ENCODE results near the gene KLHDC4.

The KLHDC4 gene

GRCh38 chr16:87667946-87668345, 97.8 kb downstream of the KLHDC4 start:
- Mint-ChIP-seq H3K36me3 (ENCODE audit: low read depth) (no peaks in the 10 kb centered on the region), H3K9me3 (no peaks in the 10 kb centered on the region), H3K4me3 (no peak overlapping the region), H3K27me3 (peaks cover 5% of the 10 kb centered on the region), H3K27ac (no peak overlapping the region), H3K4me1 (ENCODE audit: low read depth) (no peaks in the 10 kb centered on the region)

- H3K4me3 Mint-ChIP-seq = no peak overlapping the region
- peaks cover 5% of the 10 kb centered on the region for H3K27me3 Mint-ChIP-seq
- no peaks in the 10 kb centered on the region for H3K9me3 Mint-ChIP-seq
- no peak overlapping the region for H3K27ac Mint-ChIP-seq
- no peaks in the 10 kb centered on the region for H3K4me1 Mint-ChIP-seq (ENCODE audit: low read depth)
- no peaks in the 10 kb centered on the region for H3K36me3 Mint-ChIP-seq (ENCODE audit: low read depth)
Measured at GRCh38 chr16:87667443-87667842, 98.3 kb downstream of the KLHDC4 start.

GRCh38 chr16:87666919-87667318, 98.9 kb downstream of the KLHDC4 start:
- Mint-ChIP-seq H3K27me3 (peaks cover 5% of the 10 kb centered on the region), H3K36me3 (ENCODE audit: low read depth) (no peaks in the 10 kb centered on the region), H3K4me1 (ENCODE audit: low read depth) (no peaks in the 10 kb centered on the region), H3K27ac (no peak overlapping the region), H3K4me3 (no peak overlapping the region), H3K9me3 (no peaks in the 10 kb centered on the region)

- peaks cover 5% of the 10 kb centered on the region for H3K27me3 Mint-ChIP-seq
- H3K9me3 Mint-ChIP-seq = no peaks in the 10 kb centered on the region
- H3K36me3 Mint-ChIP-seq (ENCODE audit: low read depth) = no peaks in the 10 kb centered on the region
- H3K4me3 Mint-ChIP-seq = no peak overlapping the region
- no peak overlapping the region for H3K27ac Mint-ChIP-seq
- H3K4me1 Mint-ChIP-seq (ENCODE audit: low read depth) = no peaks in the 10 kb centered on the region
Measured at GRCh38 chr16:87665193-87665592, 100.6 kb downstream of the KLHDC4 start.

- no peaks in the 10 kb centered on the region for H3K9me3 Mint-ChIP-seq
Measured at GRCh38 chr16:87664792-87665191, 101.0 kb downstream of the KLHDC4 start.

GRCh38 chr16:87662254-87663204, 103.3 kb downstream of the KLHDC4 start:
- Mint-ChIP-seq H3K9me3 (no peaks in the 10 kb centered on the region), H3K36me3 (ENCODE audit: low read depth) (no peaks in the 10 kb centered on the region), H3K4me1 (ENCODE audit: low read depth) (no peaks in the 10 kb centered on the region), H3K4me3 (no peak overlapping the region), H3K27ac (no peak overlapping the region), H3K27me3 (peaks cover 5% of the 10 kb centered on the region)

More at GRCh38 chr16:87664792-87665191, 101.0 kb downstream of the KLHDC4 start:
- no peaks in the 10 kb centered on the region for H3K36me3 Mint-ChIP-seq (ENCODE audit: low read depth)
- no peak overlapping the region for H3K27ac Mint-ChIP-seq
- H3K27me3 Mint-ChIP-seq = peaks cover 5% of the 10 kb centered on the region
- no peaks in the 10 kb centered on the region for H3K4me1 Mint-ChIP-seq (ENCODE audit: low read depth)
- no peak overlapping the region for H3K4me3 Mint-ChIP-seq

- Mint-ChIP-seq H3K4me1 (ENCODE audit: low read depth) (no peaks in the 10 kb centered on the region), H3K27me3 (peaks cover 5% of the 10 kb centered on the region), H3K9me3 (no peaks in the 10 kb centered on the region), H3K4me3 (no peak overlapping the region), H3K36me3 (ENCODE audit: low read depth) (no peaks in the 10 kb centered on the region), H3K27ac (no peak overlapping the region)
Measured at GRCh38 chr16:87661561-87661960, 104.2 kb downstream of the KLHDC4 start.

- Mint-ChIP-seq H3K27ac (no peak overlapping the region), H3K36me3 (ENCODE audit: low read depth) (no peaks in the 10 kb centered on the region), H3K4me3 (no peak overlapping the region), H3K9me3 (no peaks in the 10 kb centered on the region), H3K4me1 (ENCODE audit: low read depth) (no peaks in the 10 kb centered on the region), H3K27me3 (peaks cover 3% of the 10 kb centered on the region)
Measured at GRCh38 chr16:87658564-87659225, 107.1 kb downstream of the KLHDC4 start.

Data from stimulated activated naive CD8-positive, alpha-beta T cell treated with anti-CD3 and anti-CD28 coated beads, Interleukin-15, Interleukin-2, amounts not matched to agents 100 ng/mL and 50 ng/mL, for 24 hours (primary cell).